SK-N-SH treated with all-trans-retinoic acid at 6 μM for 48 hours (cell line): ENCODE results near the gene NRDC.
A peak's percentile ranks its signal among the peaks of the same experiment; 100 is the strongest.

ENCODE experiments used
- ATAC-seq: fragments of 200-7000 bp; cut with Tn5 transposase; 3 replicates; pipeline ENCODE4 v1.9.1; 2020; ENCODE audit warnings: mild to moderate bottlenecking, moderate library complexity
- ARNTL ChIP-seq: fragments of 450-650 bp; formaldehyde crosslinking; IDR thresholded peaks from 2 replicates; pipeline ENCODE4 v1.5.0; 2020; ENCODE audit warnings: low read depth, mild to moderate bottlenecking, moderate library complexity, borderline replicate concordance
- BACH2 ChIP-seq: fragments of 250-450 bp; sonication (Bioruptor Pico); IDR thresholded peaks from 2 replicates; pipeline ENCODE4 v1.9.0; 2021; ENCODE audit warnings: mild to moderate bottlenecking, borderline replicate concordance
- CREB5 ChIP-seq: fragments of 250-450 bp; sonication (Bioruptor Pico); IDR thresholded peaks from 2 replicates; pipeline ENCODE4 v1.5.1; 2020; ENCODE audit warnings: low read depth, mild to moderate bottlenecking, moderate library complexity
- ESRRG ChIP-seq: fragments of 250-450 bp; sonication (Bioruptor Pico); IDR thresholded peaks from 2 replicates; pipeline ENCODE4 v1.6.1; 2021; ENCODE audit warnings: mild to moderate bottlenecking
- GLIS3 ChIP-seq: fragments of 250-450 bp; sonication (Bioruptor Pico); IDR thresholded peaks from 2 replicates; pipeline ENCODE4 v1.5.0; 2020; ENCODE audit warnings: mild to moderate bottlenecking, moderate library complexity
- ISL1 ChIP-seq: fragments of 250-450 bp; sonication (Bioruptor Pico); IDR thresholded peaks from 2 replicates; pipeline ENCODE4 v2.1.2; 2022; ENCODE audit warnings: mild to moderate bottlenecking, moderate library complexity
- OSR1 ChIP-seq: fragments of 250-450 bp; sonication (Bioruptor Pico); IDR thresholded peaks from 2 replicates; pipeline ENCODE4 v1.8.0; 2022; ENCODE audit warnings: moderate library complexity, mild to moderate bottlenecking, inconsistent platforms
- PATZ1 ChIP-seq: fragments of 250-450 bp; sonication (Bioruptor Pico); IDR thresholded peaks from 2 replicates; pipeline ENCODE4 v1.8.0; 2020; ENCODE audit warnings: mild to moderate bottlenecking, moderate library complexity, borderline replicate concordance
- POU6F1 ChIP-seq: fragments of 250-450 bp; sonication (Bioruptor Pico); IDR thresholded peaks from 2 replicates; pipeline ENCODE4 v1.8.0; 2021; ENCODE audit warnings: low read depth, mild to moderate bottlenecking, moderate library complexity, borderline replicate concordance
- RARB ChIP-seq: fragments of 250-450 bp; sonication (Bioruptor Pico); IDR thresholded peaks from 2 replicates; pipeline ENCODE4 v1.8.0; 2021; ENCODE audit warnings: mild to moderate bottlenecking, moderate library complexity
- SNAI2 ChIP-seq: fragments of 250-450 bp; sonication (Bioruptor Pico); IDR thresholded peaks from 2 replicates; pipeline ENCODE4 v1.5.0; 2020; ENCODE audit warnings: mild to moderate bottlenecking, moderate library complexity
- TCF4 ChIP-seq: fragments of 250-450 bp; sonication (Bioruptor Pico); IDR thresholded peaks from 2 replicates; pipeline ENCODE4 v1.8.0; 2021; ENCODE audit warnings: mild to moderate bottlenecking, moderate library complexity, borderline replicate concordance
- TOX ChIP-seq: fragments of 250-450 bp; sonication (Bioruptor Pico); IDR thresholded peaks from 2 replicates; pipeline ENCODE4 v1.8.0; 2021; ENCODE audit warnings: mild to moderate bottlenecking, moderate library complexity, borderline replicate concordance
- TSHZ2 ChIP-seq: fragments of 250-450 bp; sonication (Bioruptor Pico); IDR thresholded peaks from 2 replicates; pipeline ENCODE4 v1.5.0; 2020; ENCODE audit warnings: mild to moderate bottlenecking, moderate library complexity
- ZC3H10 ChIP-seq: fragments of 250-450 bp; sonication (Bioruptor Pico); IDR thresholded peaks from 2 replicates; pipeline ENCODE4 v1.5.1; 2021; ENCODE audit warnings: mild to moderate bottlenecking, moderate library complexity
- ZFP3 ChIP-seq: fragments of 250-450 bp; sonication (Bioruptor Pico); IDR thresholded peaks from 2 replicates; pipeline ENCODE4 v1.5.0; 2020; ENCODE audit warnings: mild to moderate bottlenecking, moderate library complexity
- ZFP30 ChIP-seq: fragments of 450-650 bp; formaldehyde crosslinking; IDR thresholded peaks from 2 replicates; pipeline ENCODE4 v1.5.0; 2022; ENCODE audit warnings: mild to moderate bottlenecking, moderate library complexity
- ZNF565 ChIP-seq: fragments of 450-650 bp; formaldehyde crosslinking; conservative IDR thresholded peaks from 2 replicates; pipeline ENCODE4 v1.5.0; 2020; ENCODE audit warnings: low read depth, mild to moderate bottlenecking, moderate library complexity
- ZNF70 ChIP-seq: fragments of 450-650 bp; formaldehyde crosslinking; IDR thresholded peaks from 2 replicates; pipeline ENCODE4 v1.5.0; 2020; ENCODE audit warnings: mild to moderate bottlenecking, moderate library complexity
- ZNF8 ChIP-seq: fragments of 450-650 bp; formaldehyde crosslinking; IDR thresholded peaks from 2 replicates; pipeline ENCODE4 v1.5.0; 2020; ENCODE audit warnings: mild to moderate bottlenecking, moderate library complexity

Gene NRDC

GRCh38 chr1:51750729-51751128 lies 127.8 kb downstream of the NRDC start:
- no peak for ATAC-seq
- TF ChIP-seq ZC3H10 (CRISPR knock-in tag) (no peak), ZFP3 (no peak), SNAI2 (CRISPR knock-in tag) (no peak), OSR1 (CRISPR knock-in tag) (no peak), ISL1 (no peak), ZNF8 (CRISPR knock-in tag) (no peak), TOX (no peak), ARNTL (CRISPR knock-in tag) (no peak), ZFP30 (CRISPR knock-in tag) (no peak), ZNF565 (CRISPR knock-in tag) (no peak), ZNF70 (no peak), BACH2 (no peak), ESRRG (CRISPR knock-in tag) (no peak), CREB5 (CRISPR knock-in tag) (no peak), RARB (CRISPR knock-in tag) (no peak), GLIS3 (CRISPR knock-in tag) (no peak), TSHZ2 (CRISPR knock-in tag) (no peak), POU6F1 (CRISPR knock-in tag) (no peak)

- ATAC-seq: peak; percentile 56; the same call in 1 of the 3 replicates
- TF ChIP-seq CREB5 (CRISPR knock-in tag) (no peak), ZNF70 (peak; percentile 99), TSHZ2 (CRISPR knock-in tag) (no peak), ZC3H10 (CRISPR knock-in tag) (no peak), ZNF8 (CRISPR knock-in tag) (no peak), ZFP30 (CRISPR knock-in tag) (no peak), TCF4 (no peak), BACH2 (no peak), ISL1 (peak; percentile 30), ARNTL (CRISPR knock-in tag) (no peak), PATZ1 (CRISPR knock-in tag) (no peak)
Observed at GRCh38 chr1:51750218-51750617, 128.3 kb downstream of the NRDC start.
